Measurements from ENCODE around the gene HIGD1A.

HIGD1A gene

GRCh38 chr3:42752961-42753360, 51.3 kb downstream of the HIGD1A start:
- DNase-seq, result no peak

GRCh38 chr3:42752441-42752840, 51.8 kb downstream of the HIGD1A start:
- DNase-seq, result no peak

GRCh38 chr3:42751609-42752008, 52.7 kb downstream of the HIGD1A start:
- no peak for DNase-seq

- no peak for DNase-seq
Measured at GRCh38 chr3:42750834-42751233, 53.5 kb downstream of the HIGD1A start.

GRCh38 chr3:42749753-42750231, 54.5 kb downstream of the HIGD1A start:
- peak; percentile 52 to 71 for DNase-seq

- no peak for DNase-seq
Measured at GRCh38 chr3:42749025-42749752, 55.1 kb downstream of the HIGD1A start.

GRCh38 chr3:42747581-42747980, 56.7 kb downstream of the HIGD1A start:
- DNase-seq, result no peak

- peak; percentile 53 to 74 for DNase-seq
Measured at GRCh38 chr3:42746455-42747450, 57.5 kb downstream of the HIGD1A start.

GRCh38 chr3:42745776-42746454, 58.4 kb downstream of the HIGD1A start:
- no peak for DNase-seq

- no peak for DNase-seq
Measured at GRCh38 chr3:42745291-42745745, 59.0 kb downstream of the HIGD1A start.

- DNase-seq, result no peak
Measured at GRCh38 chr3:42743204-42743995, 60.9 kb downstream of the HIGD1A start.

GRCh38 chr3:42742688-42743087, 61.6 kb downstream of the HIGD1A start:
- no peak for DNase-seq

GRCh38 chr3:42742259-42742658, 62.0 kb downstream of the HIGD1A start:
- no peak for DNase-seq

GRCh38 chr3:42741796-42742195, 62.5 kb downstream of the HIGD1A start:
- no peak for DNase-seq

GRCh38 chr3:42739401-42740158, 64.7 kb downstream of the HIGD1A start:
- DNase-seq, result peak; percentile 82 to 85

GRCh38 chr3:42736531-42736930, 67.8 kb downstream of the HIGD1A start:
- DNase-seq, result no peak

- DNase-seq, result no peak
Measured at GRCh38 chr3:42736081-42736480, 68.2 kb downstream of the HIGD1A start.

GRCh38 chr3:42735615-42736014, 68.7 kb downstream of the HIGD1A start:
- no peak for DNase-seq

- no peak for DNase-seq
Measured at GRCh38 chr3:42735019-42735418, 69.3 kb downstream of the HIGD1A start.

- no peak for DNase-seq
Measured at GRCh38 chr3:42734263-42734860, 69.9 kb downstream of the HIGD1A start.
